Loucy (cell line): ENCODE results near the gene GARRE1.

ENCODE experiments used
- CTCF ChIP-seq: fragments of 200-600 bp; sonication (generic); conservative IDR thresholded peaks from 2 replicates; pipeline ENCODE4 v1.5.1; 2014; ENCODE audit warnings: mild to moderate bottlenecking, antibody characterized with exemption, low read length
- EZH2phosphoT487 ChIP-seq: fragments of 200-600 bp; IDR thresholded peaks from 2 replicates; pipeline ENCODE4 v1.6.1; 2018; ENCODE audit warnings: antibody characterized with exemption, mild to moderate bottlenecking, moderate library complexity, borderline replicate concordance

GRCh38 chr19:34269968-34270621, 15.7 kb downstream of the GARRE1 start:
- TF ChIP-seq CTCF (no peak), EZH2phosphoT487 (peak; percentile 29; the same call in 1 of the 2 replicates)
